ENCODE results near the gene HS3ST5.

HS3ST5 gene

DNA sequence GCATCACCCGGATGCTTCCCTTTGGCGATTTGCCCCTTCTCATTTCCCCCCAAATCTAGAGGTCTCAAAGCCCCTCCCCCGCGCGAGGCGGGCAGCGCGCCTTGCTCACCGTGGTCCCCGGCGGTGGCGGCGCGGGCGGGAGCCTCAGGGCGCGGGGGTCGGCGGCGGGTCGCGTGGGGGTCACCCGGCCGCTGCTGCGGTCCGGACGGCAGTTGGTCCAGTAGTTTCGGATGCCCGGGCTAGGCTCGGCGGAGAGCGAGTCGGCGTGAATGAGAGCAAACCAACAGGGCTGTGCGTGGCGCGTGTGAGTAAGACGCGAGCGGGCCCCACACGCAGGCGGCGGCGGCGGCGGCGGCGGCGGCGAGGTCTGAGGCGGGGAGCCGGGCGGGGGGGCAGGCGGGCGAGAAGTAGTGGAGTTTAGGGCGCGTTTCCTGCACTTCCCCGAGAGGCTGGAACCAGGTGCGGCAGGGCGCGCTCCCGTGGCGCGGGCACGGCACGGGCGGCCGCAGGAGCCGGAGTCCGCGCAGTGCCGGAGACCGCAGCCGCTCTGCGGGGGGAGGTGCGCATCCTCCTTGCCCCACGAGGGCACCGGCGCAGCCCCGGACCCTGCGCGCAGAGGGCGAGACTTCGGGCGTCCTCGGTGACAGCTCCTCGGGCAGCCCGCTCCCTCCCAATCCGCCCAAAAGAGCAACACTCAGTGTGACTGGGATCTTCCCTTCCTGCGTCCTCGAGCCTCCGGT lies 567 bp downstream of the HS3ST5 start:
- no peak for DNase-seq (ENCODE audit: low read depth)
- TF ChIP-seq, protein P1, sequence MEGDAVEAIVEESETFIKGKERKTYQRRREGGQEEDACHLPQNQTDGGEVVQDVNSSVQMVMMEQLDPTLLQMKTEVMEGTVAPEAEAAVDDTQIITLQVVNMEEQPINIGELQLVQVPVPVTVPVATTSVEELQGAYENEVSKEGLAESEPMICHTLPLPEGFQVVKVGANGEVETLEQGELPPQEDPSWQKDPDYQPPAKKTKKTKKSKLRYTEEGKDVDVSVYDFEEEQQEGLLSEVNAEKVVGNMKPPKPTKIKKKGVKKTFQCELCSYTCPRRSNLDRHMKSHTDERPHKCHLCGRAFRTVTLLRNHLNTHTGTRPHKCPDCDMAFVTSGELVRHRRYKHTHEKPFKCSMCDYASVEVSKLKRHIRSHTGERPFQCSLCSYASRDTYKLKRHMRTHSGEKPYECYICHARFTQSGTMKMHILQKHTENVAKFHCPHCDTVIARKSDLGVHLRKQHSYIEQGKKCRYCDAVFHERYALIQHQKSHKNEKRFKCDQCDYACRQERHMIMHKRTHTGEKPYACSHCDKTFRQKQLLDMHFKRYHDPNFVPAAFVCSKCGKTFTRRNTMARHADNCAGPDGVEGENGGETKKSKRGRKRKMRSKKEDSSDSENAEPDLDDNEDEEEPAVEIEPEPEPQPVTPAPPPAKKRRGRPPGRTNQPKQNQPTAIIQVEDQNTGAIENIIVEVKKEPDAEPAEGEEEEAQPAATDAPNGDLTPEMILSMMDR (IDR thresholded peaks at IDR 0.05; ENCODE audit: insufficient read depth, low read depth, low read length, missing control alignments): no peak
- H3K4me3 ChIP-seq (ENCODE audit: low read depth, low read length): no peak overlapping the region

- H3K4me3 ChIP-seq (ENCODE audit: low read depth, low read length): no peak overlapping the region
- TF ChIP-seq, protein P1 (IDR thresholded peaks at IDR 0.05; ENCODE audit: insufficient read depth, low read depth, low read length, missing control alignments): no peak
- no peak for DNase-seq (ENCODE audit: low read depth)
These were observed 3.1 kb downstream of the HS3ST5 start for GRCh38 chr6:114339706-114340105.

DNA sequence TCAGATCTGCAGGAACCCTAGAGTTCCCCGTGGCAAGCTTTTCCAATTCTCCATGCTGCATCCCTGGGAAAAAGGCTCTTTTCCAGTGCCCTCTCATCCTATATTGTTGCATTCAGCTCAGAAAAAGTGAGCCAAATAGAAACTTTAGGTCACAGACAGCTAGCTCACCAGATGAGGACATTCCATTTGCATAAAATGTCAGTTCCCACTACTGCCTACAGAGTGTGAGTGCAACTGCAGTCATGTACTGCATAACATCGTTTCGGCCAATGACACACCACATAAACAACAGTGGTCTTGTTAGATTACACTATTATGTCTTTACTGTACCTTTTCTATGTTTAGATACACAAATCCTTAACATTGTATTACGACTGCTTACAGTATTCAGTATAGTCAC lies 8.6 kb downstream of the HS3ST5 start:
- DNase-seq (ENCODE audit: low read depth): no peak
- H3K4me3 ChIP-seq (ENCODE audit: low read depth, low read length): no peak overlapping the region
- TF ChIP-seq, protein P1 (IDR thresholded peaks at IDR 0.05; ENCODE audit: insufficient read depth, low read depth, low read length, missing control alignments): no peak

GRCh38 chr6:114327074-114327473 lies 15.7 kb downstream of the HS3ST5 start:
- no peak for DNase-seq (ENCODE audit: low read depth)
- TF ChIP-seq, protein P1 (IDR thresholded peaks at IDR 0.05; ENCODE audit: insufficient read depth, low read depth, low read length, missing control alignments): no peak

GRCh38 chr6:114323784-114324183 lies 19.0 kb downstream of the HS3ST5 start:
- TF ChIP-seq, protein P1 (IDR thresholded peaks at IDR 0.05; ENCODE audit: insufficient read depth, low read depth, low read length, missing control alignments): no peak
- H3K4me3 ChIP-seq (ENCODE audit: low read depth, low read length): no peak overlapping the region
- DNase-seq (ENCODE audit: low read depth): no peak

More at GRCh38 chr6:114327074-114327473, 15.7 kb downstream of the HS3ST5 start:
- no peak overlapping the region for H3K4me3 ChIP-seq (ENCODE audit: low read depth, low read length)

DNA sequence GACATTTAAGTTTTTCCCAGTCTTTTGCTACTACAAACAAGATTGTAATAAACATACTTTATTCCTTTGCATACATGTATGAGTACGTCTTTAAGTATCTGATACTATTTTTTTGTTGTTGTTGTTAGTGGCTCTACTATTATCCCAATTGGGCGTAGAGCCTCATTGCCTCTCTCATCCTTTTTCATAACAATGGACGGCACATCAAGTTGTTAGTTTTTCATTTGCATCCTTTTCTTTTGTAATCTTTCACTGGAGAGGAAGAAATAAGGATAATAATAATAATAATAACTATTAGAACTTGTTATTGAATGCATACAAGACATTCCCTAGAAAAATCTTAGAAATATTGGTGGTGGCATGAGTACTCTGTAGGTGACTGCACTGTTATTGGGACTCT lies 23.1 kb downstream of the HS3ST5 start:
- TF ChIP-seq, protein P1 (IDR thresholded peaks at IDR 0.05; ENCODE audit: insufficient read depth, low read depth, low read length, missing control alignments): no peak
- DNase-seq (ENCODE audit: low read depth): no peak
- H3K4me3 ChIP-seq (ENCODE audit: low read depth, low read length): no peak overlapping the region

Measured in GM12865 (cell line).